SU-DHL-6 (cell line): ENCODE results near the gene TRIM40.

ENCODE experiments used
- H2AFZ ChIP-seq: fragments of 200-600 bp; sonication (generic); 2 replicates; pipeline ENCODE4 v1.6.1; 2014; ENCODE audit warnings: low read depth, mild to moderate bottlenecking, moderate library complexity, mixed read lengths, antibody characterized with exemption, low read length; ENCODE audit not compliant: severe bottlenecking
- H3F3A ChIP-seq: fragments of 200-600 bp; shearing (Covaris generic); 2 replicates; pipeline ENCODE4 v1.6.0; 2016; ENCODE audit warnings: antibody characterized with exemption, mild to moderate bottlenecking; ENCODE audit not compliant: insufficient read depth
- H3K27ac ChIP-seq: fragments of 200-600 bp; sonication (generic); 2 replicates; pipeline ENCODE4 v1.5.1; 2016; ENCODE audit warnings: low read depth, mild to moderate bottlenecking, low read length, moderate library complexity, mixed read lengths
- H3K27me3 ChIP-seq: fragments of 200-600 bp; sonication (generic), shearing (Covaris generic); 2 replicates; pipeline ENCODE4 v1.6.0; 2014; ENCODE audit warnings: mild to moderate bottlenecking, low read length
- H3K36me3 ChIP-seq: fragments of 200-600 bp; sonication (generic); 2 replicates; pipeline ENCODE4 v1.6.1; 2014; ENCODE audit warnings: mild to moderate bottlenecking, low read length, mixed read lengths
- H3K4me2 ChIP-seq: fragments of 300-600, 200-600 bp; shearing (Covaris generic), sonication (generic); 2 replicates; pipeline ENCODE4 v1.6.0; 2014; ENCODE audit warnings: low read length, low read depth, mild to moderate bottlenecking; ENCODE audit not compliant: poor library complexity, severe bottlenecking
- H3K4me3 ChIP-seq: fragments of 200-600 bp; sonication (generic); 2 replicates; pipeline ENCODE4 v1.5.1; 2014; ENCODE audit warnings: antibody characterized with exemption, low read length, mild to moderate bottlenecking, mixed read lengths; ENCODE audit not compliant: insufficient read depth, poor library complexity, severe bottlenecking
- H3K79me2 ChIP-seq: fragments of 200-600 bp; sonication (generic); 2 replicates; pipeline ENCODE4 v1.6.1; 2014; ENCODE audit warnings: mild to moderate bottlenecking, low read length, moderate library complexity; ENCODE audit not compliant: insufficient read depth
- H3K9ac ChIP-seq: fragments of 200-600 bp; sonication (generic); 2 replicates; pipeline ENCODE4 v1.7.0; 2014; ENCODE audit warnings: mild to moderate bottlenecking, low read length
- H3K9me2 ChIP-seq: fragments of 200-600 bp; sonication (generic); replicated peaks from 2 replicates; pipeline ENCODE4 v1.6.1; 2014; ENCODE audit warnings: low read length; ENCODE audit not compliant: insufficient read depth
- H3K9me3 ChIP-seq: fragments of 200-600 bp; sonication (generic); 2 replicates; pipeline ENCODE4 v1.6.1; 2014; ENCODE audit warnings: low read length, mixed read lengths; ENCODE audit not compliant: insufficient read depth
- H4K20me1 ChIP-seq: fragments of 200-600 bp; sonication (generic); 2 replicates; pipeline ENCODE4 v1.6.1; 2014; ENCODE audit warnings: low read depth, mild to moderate bottlenecking, antibody characterized with exemption, low read length, moderate library complexity, mixed read lengths
- EZH2phosphoT487 ChIP-seq: fragments of 200-600 bp; sonication (generic), shearing (Covaris generic); conservative IDR thresholded peaks from 2 replicates; pipeline ENCODE4 v1.6.1; 2018; ENCODE audit warnings: mild to moderate bottlenecking, antibody characterized with exemption, low read length, moderate library complexity, mixed read lengths
- TF ChIP-seq, protein P1 (sequence below): fragments of 200-600 bp; sonication (generic); IDR thresholded peaks from one replicate; pipeline ENCODE4 v1.5.1; 2017; ENCODE audit warnings: antibody characterized with exemption, mild to moderate bottlenecking, low read length, moderate library complexity; ENCODE audit not compliant: insufficient read depth, poor library complexity, severe bottlenecking

Gene TRIM40

DNA sequence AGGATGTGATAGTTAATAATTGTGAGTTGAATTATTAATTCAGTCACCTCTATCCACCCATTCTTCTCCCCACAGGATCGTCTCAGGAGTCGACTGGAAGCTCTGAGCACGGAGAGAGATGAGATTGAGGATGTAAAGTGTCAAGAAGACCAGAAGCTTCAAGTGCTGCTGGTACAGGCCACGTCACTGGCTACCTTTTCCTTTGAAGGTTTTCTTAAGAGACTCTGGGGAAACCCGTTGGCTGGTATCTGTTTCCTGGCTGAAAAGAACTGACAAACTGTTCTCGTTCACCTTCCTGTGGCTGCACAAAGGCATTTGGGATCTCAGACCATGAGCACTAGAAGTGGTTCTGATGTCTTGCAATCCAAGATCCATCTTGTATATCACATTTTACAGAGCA, 31.2 kb downstream of the TRIM40 start:
- Histone ChIP-seq H3K4me3 (no peak overlapping the region), H3K4me2 (no peak overlapping the region), H2AFZ (no peak overlapping the region), H3K27me3 (no peaks in the 10 kb centered on the region; the same call in 1 of the 2 replicates), H3K9me3 (no peaks in the 10 kb centered on the region), H3F3A (no peaks in the 10 kb centered on the region), H3K9me2 (no peaks in the 10 kb centered on the region), H3K79me2 (no peaks in the 10 kb centered on the region), H3K27ac (no peak overlapping the region), H3K9ac (no peak overlapping the region), H3K36me3 (no peaks in the 10 kb centered on the region), H4K20me1 (no peaks in the 10 kb centered on the region)
- TF ChIP-seq EZH2phosphoT487 = no peak
- TF ChIP-seq, protein P1, sequence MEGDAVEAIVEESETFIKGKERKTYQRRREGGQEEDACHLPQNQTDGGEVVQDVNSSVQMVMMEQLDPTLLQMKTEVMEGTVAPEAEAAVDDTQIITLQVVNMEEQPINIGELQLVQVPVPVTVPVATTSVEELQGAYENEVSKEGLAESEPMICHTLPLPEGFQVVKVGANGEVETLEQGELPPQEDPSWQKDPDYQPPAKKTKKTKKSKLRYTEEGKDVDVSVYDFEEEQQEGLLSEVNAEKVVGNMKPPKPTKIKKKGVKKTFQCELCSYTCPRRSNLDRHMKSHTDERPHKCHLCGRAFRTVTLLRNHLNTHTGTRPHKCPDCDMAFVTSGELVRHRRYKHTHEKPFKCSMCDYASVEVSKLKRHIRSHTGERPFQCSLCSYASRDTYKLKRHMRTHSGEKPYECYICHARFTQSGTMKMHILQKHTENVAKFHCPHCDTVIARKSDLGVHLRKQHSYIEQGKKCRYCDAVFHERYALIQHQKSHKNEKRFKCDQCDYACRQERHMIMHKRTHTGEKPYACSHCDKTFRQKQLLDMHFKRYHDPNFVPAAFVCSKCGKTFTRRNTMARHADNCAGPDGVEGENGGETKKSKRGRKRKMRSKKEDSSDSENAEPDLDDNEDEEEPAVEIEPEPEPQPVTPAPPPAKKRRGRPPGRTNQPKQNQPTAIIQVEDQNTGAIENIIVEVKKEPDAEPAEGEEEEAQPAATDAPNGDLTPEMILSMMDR = no peak

DNA sequence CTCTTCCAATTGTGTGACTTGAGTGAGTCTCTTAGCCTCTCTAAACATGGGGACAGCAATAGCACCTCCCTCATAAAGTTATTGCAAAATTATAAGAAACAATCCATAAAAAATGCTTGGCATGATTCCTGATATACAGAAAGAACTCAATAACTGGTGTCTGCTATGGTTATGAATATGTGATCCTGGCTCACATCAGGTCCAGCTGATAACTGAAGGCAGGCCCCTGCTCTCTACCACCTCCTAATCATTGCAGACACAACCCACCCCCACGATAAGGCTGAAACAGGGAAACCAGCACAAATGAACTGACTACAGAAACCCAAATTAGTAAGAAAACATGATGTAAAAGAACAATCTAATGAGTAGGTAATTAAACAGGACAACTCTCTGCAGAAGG, 32.8 kb downstream of the TRIM40 start:
- no peaks in the 10 kb centered on the region; the same call in 1 of the 2 replicates for H3K27me3 ChIP-seq
- TF ChIP-seq, protein P1 = no peak
- TF ChIP-seq EZH2phosphoT487 = no peak

DNA sequence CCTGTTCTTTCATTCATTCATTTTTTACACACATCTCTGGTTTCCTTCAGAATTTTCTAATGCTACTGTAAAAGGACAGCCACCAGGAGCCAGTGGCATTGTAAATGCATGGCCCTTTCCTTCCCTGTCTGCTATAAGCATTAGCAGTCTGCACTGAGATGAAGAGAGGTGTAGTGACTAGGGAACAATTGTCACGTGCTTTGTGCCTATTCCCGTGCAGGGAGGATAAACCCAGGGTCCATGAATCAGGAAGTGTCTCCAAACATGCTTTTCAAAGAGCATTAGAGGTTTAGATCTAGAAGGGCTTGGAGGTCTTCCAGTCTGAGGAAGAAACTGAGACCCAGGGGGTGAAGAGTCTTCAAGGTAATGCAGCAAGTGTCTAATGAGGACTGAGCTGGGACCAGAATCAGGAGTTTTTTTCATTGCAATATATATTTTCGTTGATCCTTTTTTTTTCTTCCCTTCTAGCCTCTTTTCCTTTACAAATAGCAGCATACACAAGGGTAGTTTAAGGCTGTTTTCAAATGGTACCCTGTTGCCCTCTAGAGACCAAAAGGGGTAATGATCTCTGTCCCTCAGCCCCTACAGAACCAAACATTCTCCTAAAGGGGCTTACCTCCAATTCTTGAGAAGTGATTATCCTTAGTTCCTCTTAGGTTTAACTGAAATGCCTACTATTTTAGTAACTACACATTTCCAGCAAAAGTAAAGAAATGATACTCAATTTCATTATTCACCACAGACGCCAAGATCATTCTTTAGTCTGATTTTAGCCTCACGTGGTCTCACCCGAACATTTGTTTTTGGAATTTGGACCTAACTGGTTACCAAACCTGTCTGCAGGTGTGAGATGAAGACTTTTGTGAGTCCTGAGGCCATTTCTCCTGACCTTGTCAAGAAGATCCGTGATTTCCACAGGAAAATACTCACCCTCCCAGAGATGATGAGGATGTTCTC, 34.0 kb downstream of the TRIM40 start:
- no peaks in the 10 kb centered on the region for H3K9me2 ChIP-seq
- no peaks in the 10 kb centered on the region for H4K20me1 ChIP-seq
- H3K4me3 ChIP-seq = no peak overlapping the region
- no peak overlapping the region for H2AFZ ChIP-seq
- H3K27ac ChIP-seq = no peak overlapping the region
- H3K4me2 ChIP-seq = no peak overlapping the region
- TF ChIP-seq EZH2phosphoT487 = no peak
- TF ChIP-seq, protein P1 = peak; percentile 98
- no peaks in the 10 kb centered on the region for H3K36me3 ChIP-seq
- H3K9ac ChIP-seq = no peak overlapping the region
- H3K27me3 ChIP-seq = no peaks in the 10 kb centered on the region; the same call in 1 of the 2 replicates
- H3K9me3 ChIP-seq = no peaks in the 10 kb centered on the region
- H3K79me2 ChIP-seq = no peaks in the 10 kb centered on the region
- H3F3A ChIP-seq = no peaks in the 10 kb centered on the region

More for the DNA sequence above, 32.8 kb downstream of the TRIM40 start:
- Histone ChIP-seq H4K20me1 (no peaks in the 10 kb centered on the region), H3K9me2 (no peaks in the 10 kb centered on the region), H3K79me2 (no peaks in the 10 kb centered on the region), H3K36me3 (no peaks in the 10 kb centered on the region), H3F3A (no peaks in the 10 kb centered on the region), H3K9ac (no peak overlapping the region), H3K4me2 (no peak overlapping the region), H2AFZ (no peak overlapping the region), H3K9me3 (no peaks in the 10 kb centered on the region), H3K27ac (no peak overlapping the region), H3K4me3 (no peak overlapping the region)
